Kidney epithelial cell (primary cell): ENCODE data around the gene DPP6. TPM values are rescaled to one million over a fixed set of nuclear protein-coding genes. Genes with fewer than 3 reads are reported as not detected.
"Not testable (repeated sequence)": the region's sequence is repeated elsewhere in the genome, so short reads cannot be mapped to it uniquely, and the experiment has no call there.

ENCODE experiments used
- DNase-seq: peaks from one replicate; pipeline ENCODE4 v3.0.0-alpha.2; 2010; ENCODE audit warnings: low read depth
- H3K27me3 ChIP-seq: 2 replicates; pipeline ENCODE4 v1.6.0; 2011; ENCODE audit warnings: low read length; ENCODE audit not compliant: control insufficient read depth, insufficient read depth
- H3K36me3 ChIP-seq: 2 replicates; pipeline ENCODE4 v1.5.1; 2011; ENCODE audit warnings: low read length; ENCODE audit not compliant: control insufficient read depth, insufficient read depth
- H3K4me3 ChIP-seq: 2 replicates; pipeline ENCODE4 v1.5.1; 2011; ENCODE audit warnings: low read depth, mild to moderate bottlenecking, control low read depth, low read length
- total RNA-seq: library from RNA; depleted of rRNA; stranded (reverse); fragments of >200 nt; gene quantifications from 2 replicates; pipeline ENCODE4 v1.2.3, GENCODE V29; 2015

The DPP6 gene
- total RNA-seq, 1 donor from 2014 or later: 0.84 TPM

DNA sequence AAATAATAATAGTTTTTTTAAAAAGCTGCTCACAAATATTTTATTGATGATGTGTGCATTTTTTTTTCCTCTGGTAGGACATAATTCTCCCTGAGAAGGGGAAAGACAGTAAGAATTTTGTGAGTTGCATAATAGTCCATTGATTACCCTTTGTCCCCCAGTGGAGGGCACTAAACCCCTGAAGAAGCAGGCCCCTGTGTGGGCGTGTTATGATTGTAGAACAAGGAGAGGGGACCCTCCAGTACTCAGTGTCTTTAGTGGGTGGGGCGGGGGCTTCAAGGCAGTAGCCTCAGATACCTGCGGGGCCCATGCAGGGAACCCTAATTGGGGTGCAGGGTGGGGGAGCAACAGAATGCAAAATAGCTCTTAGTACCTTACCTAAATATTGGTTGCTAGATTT lies 57.4 kb downstream of the DPP6 start:
- not testable (repeated sequence) for H3K36me3 ChIP-seq, H3K4me3 ChIP-seq, H3K27me3 ChIP-seq, DNase-seq

GRCh38 chr7:154113732-154114351 lies 61.6 kb downstream of the DPP6 start:
- not testable (repeated sequence) for H3K4me3 ChIP-seq, H3K36me3 ChIP-seq, DNase-seq, H3K27me3 ChIP-seq

- H3K36me3 ChIP-seq, H3K4me3 ChIP-seq, H3K27me3 ChIP-seq, DNase-seq: not testable (repeated sequence)
Measured at GRCh38 chr7:154117411-154118390, 65.5 kb downstream of the DPP6 start.

DNA sequence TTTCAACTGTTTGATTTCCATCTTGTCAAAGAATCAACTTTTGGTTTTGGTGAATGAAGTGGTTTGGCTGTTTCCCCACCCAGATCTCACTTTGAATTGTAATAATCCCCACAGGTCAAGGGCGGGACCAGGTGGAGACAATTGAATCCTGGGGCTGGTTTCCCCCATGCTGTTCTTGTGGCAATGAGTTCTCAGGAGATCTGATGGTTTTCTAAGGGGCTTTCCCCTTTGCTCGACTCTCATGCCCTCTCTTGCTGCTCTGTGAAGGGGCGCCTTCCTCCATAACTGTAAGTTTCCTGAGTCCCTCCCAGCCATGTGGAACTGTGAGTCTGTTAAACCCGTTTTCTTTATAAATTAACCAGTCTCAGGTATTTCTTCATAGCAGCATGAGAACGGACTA lies 68.6 kb downstream of the DPP6 start:
- not testable (repeated sequence) for DNase-seq, H3K36me3 ChIP-seq, H3K27me3 ChIP-seq, H3K4me3 ChIP-seq

DNA sequence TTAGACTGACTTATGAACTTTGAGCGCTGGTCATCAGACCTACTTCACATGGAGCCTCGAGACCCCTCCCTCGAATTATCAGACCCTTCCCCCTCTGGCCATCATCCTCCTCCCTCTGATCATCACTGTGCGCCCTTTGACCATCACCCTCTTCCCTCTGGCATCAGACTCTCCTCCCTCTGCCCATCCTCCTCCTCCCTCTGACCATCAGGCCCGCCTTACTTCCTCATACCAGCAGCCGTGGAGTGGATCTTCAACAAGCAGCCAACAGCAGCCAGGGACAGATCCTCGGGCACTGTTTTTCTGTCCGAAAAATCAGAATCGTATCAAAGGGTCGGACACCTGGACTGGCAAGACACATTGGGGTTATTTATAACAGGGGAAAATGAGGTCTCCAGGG lies 70.5 kb downstream of the DPP6 start:
- not testable (repeated sequence) for H3K36me3 ChIP-seq, DNase-seq, H3K4me3 ChIP-seq

GRCh38 chr7:154123397-154123796 lies 71.2 kb downstream of the DPP6 start:
- H3K4me3 ChIP-seq, H3K36me3 ChIP-seq, DNase-seq, H3K27me3 ChIP-seq: not testable (repeated sequence)

More for the DNA sequence above, 70.5 kb downstream of the DPP6 start:
- H3K27me3 ChIP-seq: not testable (repeated sequence)

- H3K4me3 ChIP-seq, DNase-seq, H3K27me3 ChIP-seq, H3K36me3 ChIP-seq: not testable (repeated sequence)
Measured at GRCh38 chr7:154129142-154129541, 76.9 kb downstream of the DPP6 start.

DNA sequence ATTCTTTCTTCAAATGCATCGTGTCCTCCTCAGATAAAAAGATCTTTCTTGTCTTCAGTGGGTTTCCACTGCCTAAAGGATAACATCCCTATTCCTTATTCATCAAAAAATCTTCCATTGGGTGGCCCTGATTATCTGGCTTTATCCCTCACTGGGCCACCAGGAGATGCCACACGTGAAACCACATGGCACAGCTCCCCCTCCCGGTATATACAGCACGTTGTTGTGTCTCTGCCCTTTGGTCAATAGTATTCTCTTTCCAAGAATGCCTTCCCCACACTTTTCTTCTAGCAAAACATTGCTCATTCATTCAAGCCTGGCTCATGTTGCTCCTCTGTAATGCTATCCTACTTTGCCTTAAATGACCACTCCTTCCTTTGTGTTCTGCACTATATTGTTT lies 80.4 kb downstream of the DPP6 start:
- DNase-seq: not testable (repeated sequence)

GRCh38 chr7:154133703-154134277 lies 81.6 kb downstream of the DPP6 start:
- not testable (repeated sequence) for H3K27me3 ChIP-seq, DNase-seq, H3K36me3 ChIP-seq

More for the DNA sequence above, 80.4 kb downstream of the DPP6 start:
- H3K4me3 ChIP-seq, H3K27me3 ChIP-seq, H3K36me3 ChIP-seq: not testable (repeated sequence)

GRCh38 chr7:154134698-154135097 lies 82.5 kb downstream of the DPP6 start:
- DNase-seq, H3K4me3 ChIP-seq, H3K36me3 ChIP-seq, H3K27me3 ChIP-seq: not testable (repeated sequence)

More at GRCh38 chr7:154133703-154134277, 81.6 kb downstream of the DPP6 start:
- H3K4me3 ChIP-seq: not testable (repeated sequence)

DNA sequence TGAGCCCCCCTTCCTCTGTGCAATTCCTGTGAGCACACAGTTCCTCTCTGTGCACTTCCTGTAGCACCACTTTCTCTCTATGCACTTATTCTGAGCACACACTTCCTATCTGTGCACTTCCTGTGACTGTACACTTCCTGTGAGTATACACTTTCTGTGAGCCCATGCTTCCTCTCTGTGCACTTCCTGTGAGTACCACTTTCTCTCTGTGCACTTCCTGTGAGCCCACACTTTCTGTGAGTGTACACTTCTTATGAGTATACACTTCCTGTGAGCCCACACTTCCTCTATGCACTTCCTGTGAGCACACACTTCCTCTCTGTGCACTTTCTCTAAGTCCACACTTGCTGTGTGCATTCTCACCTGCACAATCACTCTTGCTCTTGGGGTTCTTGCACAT lies 83.4 kb downstream of the DPP6 start:
- not testable (repeated sequence) for H3K36me3 ChIP-seq, H3K27me3 ChIP-seq, H3K4me3 ChIP-seq, DNase-seq

DNA sequence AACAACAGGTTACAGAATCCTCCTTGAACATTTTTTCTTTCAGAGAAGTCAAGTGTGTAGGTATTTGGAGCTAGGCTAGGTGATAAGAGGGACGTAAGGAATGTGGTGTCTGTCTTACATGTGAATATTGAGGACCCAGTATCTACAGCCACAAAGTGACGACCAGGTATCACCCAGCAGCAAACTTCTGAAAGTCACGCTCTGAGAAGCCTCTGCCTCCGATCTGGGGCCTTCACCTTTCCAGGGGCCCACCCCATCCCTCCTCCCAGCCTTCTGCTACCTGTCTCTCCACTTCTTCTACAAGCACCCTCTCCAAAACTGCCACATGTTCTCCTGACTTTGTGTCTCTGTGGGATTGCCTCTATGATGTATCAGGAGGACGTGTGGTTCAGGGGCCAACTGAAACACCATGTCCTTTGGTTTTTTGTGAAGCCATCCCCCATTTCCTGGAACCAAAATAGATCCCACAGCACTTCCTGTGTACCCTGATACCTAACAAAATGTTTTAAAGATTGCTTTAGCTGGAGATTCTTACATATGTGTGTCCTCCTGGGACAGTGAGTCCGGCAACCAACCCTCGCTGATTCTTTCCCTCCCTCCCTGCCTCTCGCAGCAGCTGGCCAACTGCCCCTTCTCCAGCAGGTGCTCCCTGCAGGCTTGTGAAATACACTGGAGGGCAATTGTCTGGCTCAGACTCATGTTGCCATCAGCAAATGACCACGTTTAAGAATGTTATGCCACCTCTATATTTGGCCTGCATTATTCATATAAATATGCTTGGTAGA lies 93.9 kb downstream of the DPP6 start:
- not testable (repeated sequence) for DNase-seq, H3K36me3 ChIP-seq, H3K27me3 ChIP-seq, H3K4me3 ChIP-seq

- not testable (repeated sequence) for H3K4me3 ChIP-seq, H3K27me3 ChIP-seq, DNase-seq, H3K36me3 ChIP-seq
Measured at GRCh38 chr7:154146707-154147038, 94.5 kb downstream of the DPP6 start.

- not testable (repeated sequence) for DNase-seq, H3K4me3 ChIP-seq, H3K27me3 ChIP-seq, H3K36me3 ChIP-seq
Measured at GRCh38 chr7:154148791-154149516, 96.8 kb downstream of the DPP6 start.
